OCI-LY1 (cell line): ENCODE measurements around the gene ERBB4.

Experiments
- EZH2 ChIP-seq: fragments of 200-600 bp; sonication (generic), shearing (Covaris generic); IDR thresholded peaks from 2 replicates; pipeline ENCODE4 v1.8.0; 2017; ENCODE audit warnings: borderline replicate concordance, mixed run types, mild to moderate bottlenecking, antibody characterized with exemption, low read length, moderate library complexity, mixed read lengths
- TF ChIP-seq, protein P1 (sequence below): fragments of 200-600 bp; sonication (generic), shearing (Covaris generic); IDR thresholded peaks from 2 replicates; pipeline ENCODE4 v1.5.1; 2017; ENCODE audit warnings: mild to moderate bottlenecking, antibody characterized with exemption, low read length, moderate library complexity, mixed read lengths

DNA sequence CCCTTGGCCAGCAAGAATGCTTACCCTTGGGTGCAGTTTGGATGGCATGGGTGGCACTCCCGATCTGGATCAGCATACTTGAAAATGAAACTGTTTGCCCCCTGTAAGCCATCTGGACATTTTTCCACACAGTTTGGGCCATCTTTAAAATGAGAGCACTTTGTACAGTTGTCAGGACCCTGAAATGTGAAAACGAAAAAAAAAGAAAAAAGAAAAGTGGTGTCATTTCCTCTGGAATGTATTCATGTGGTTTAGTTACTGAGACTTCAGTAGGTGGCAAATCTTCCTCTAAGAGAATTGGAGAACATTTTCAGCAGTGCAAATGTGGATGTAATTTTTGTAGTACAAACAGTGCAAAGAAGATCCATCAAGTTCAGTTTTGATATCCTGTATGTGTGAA is 873.3 kb downstream of the ERBB4 start:
- TF ChIP-seq, protein P1, sequence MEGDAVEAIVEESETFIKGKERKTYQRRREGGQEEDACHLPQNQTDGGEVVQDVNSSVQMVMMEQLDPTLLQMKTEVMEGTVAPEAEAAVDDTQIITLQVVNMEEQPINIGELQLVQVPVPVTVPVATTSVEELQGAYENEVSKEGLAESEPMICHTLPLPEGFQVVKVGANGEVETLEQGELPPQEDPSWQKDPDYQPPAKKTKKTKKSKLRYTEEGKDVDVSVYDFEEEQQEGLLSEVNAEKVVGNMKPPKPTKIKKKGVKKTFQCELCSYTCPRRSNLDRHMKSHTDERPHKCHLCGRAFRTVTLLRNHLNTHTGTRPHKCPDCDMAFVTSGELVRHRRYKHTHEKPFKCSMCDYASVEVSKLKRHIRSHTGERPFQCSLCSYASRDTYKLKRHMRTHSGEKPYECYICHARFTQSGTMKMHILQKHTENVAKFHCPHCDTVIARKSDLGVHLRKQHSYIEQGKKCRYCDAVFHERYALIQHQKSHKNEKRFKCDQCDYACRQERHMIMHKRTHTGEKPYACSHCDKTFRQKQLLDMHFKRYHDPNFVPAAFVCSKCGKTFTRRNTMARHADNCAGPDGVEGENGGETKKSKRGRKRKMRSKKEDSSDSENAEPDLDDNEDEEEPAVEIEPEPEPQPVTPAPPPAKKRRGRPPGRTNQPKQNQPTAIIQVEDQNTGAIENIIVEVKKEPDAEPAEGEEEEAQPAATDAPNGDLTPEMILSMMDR, result no peak
- no peak for TF ChIP-seq EZH2
